Activated T-helper 2 cell treated with anti-CD3 and anti-CD28 coated beads, Interferon-gamma antibody, Interleukin-2, Interleukin-4, amounts not matched to agents 10 μg/mL and 5 μg/mL and 100 μg/mL, durations not matched to agents 14 hours and 24 hours and 36 hours (primary cell): Measurements from ENCODE around the gene KRT78. TPM values are rescaled to one million over a fixed set of nuclear protein-coding genes. Genes with fewer than 3 reads are reported as not detected.
"Not testable (repeated sequence)": the region's sequence is repeated elsewhere in the genome, so short reads cannot be mapped to it uniquely, and the experiment has no call there.

Experiments
- DNase-seq: peaks from one replicate; pipeline ENCODE4 v3.0.0; 2021; ENCODE audit warnings: low spot score
- H3K27ac Mint-ChIP-seq: one replicate; pipeline ENCODE4 v1.8.0; 2021; ENCODE audit warnings: mixed read lengths
- H3K27me3 Mint-ChIP-seq: one replicate; pipeline ENCODE4 v1.8.0; 2021; ENCODE audit warnings: low read depth, mixed read lengths
- H3K36me3 Mint-ChIP-seq: one replicate; pipeline ENCODE4 v1.8.0; 2021; ENCODE audit warnings: low read depth, mixed read lengths
- H3K4me1 Mint-ChIP-seq: one replicate; pipeline ENCODE4 v1.8.0; 2021; ENCODE audit warnings: low read depth, mixed read lengths
- H3K4me3 Mint-ChIP-seq: one replicate; pipeline ENCODE4 v1.8.0; 2021; ENCODE audit warnings: low read depth, mild to moderate bottlenecking, moderate library complexity, mixed read lengths
- H3K9me3 Mint-ChIP-seq: one replicate; pipeline ENCODE4 v1.8.0; 2021; ENCODE audit warnings: mixed read lengths
- intact Hi-C: fragments of 100-400 bp; cut with micrococcal nuclease; formaldehyde crosslinking; loops from one replicate; pipeline ENCODE4 v1.15.1; 2023
- total RNA-seq: library from RNA; stranded (reverse); gene quantifications from 2 replicates; pipeline ENCODE4 v1.2.3, GENCODE V29; 2022

The KRT78 gene
- not detected in 2 replicates for total RNA-seq

GRCh38 chr12:52848661-52849255 lies at the start of gene KRT78:
Gene KRT78 (minus strand): TSS chr12:52848994. CDS start chr12:52848930, 64 bp downstream.
- Mint-ChIP-seq H3K36me3 (no peaks in the 10 kb centered on the region), H3K27me3 (peaks cover 18% of the 10 kb centered on the region), H3K9me3 (no peaks in the 10 kb centered on the region), H3K4me3 (no peak within 1 kb of the TSS), H3K27ac (no peak within 1 kb of the TSS), H3K4me1 (no peaks in the 10 kb centered on the region)
- no peak for DNase-seq
- intact Hi-C loops, result no loop called here

DNA sequence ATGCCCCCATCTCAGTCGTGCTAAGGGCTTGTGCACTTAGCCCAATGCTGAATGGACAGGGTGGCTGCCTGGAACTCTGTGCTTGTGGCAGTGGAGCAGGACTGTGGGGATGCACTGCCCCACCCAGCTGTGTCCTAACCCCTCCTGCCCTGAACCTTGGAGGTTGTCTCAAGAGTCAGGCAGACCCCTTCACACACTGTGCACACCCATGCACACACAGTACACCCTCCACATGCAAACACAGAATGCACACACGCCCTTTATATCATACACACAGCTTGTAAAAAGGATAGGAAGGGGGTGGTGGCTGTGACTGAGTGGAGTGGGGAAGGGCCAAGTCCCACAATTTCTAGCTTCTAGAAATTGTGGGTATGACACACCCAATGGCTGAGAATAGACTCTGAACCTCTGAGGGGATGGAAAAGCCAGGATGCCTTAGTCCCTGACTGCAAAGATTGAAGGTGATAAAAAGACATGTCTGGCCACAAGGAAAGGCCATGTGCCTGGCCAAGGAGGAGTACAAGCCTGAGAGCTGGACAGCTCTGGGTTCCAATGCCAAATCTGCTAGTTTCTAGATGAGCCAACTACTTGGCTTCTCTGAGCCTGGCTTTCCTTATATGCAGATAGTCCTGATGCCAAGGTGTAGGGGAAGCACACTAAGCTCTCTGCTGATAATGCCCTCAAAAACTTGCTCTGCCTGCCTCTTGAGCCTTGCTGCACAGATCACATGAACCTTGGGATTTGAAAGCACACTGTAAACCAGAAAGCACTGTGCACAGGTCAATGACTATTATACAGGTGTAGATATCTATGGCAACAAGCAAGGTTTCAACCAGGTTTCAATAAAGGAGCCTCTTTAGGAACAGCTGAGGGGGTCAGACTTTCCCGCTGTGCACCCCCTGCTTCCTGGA lies 47.7 kb upstream of the KRT78 start:
- no peaks in the 10 kb centered on the region for H3K9me3 Mint-ChIP-seq
- intact Hi-C loops, result no loop called here

GRCh38 chr12:52895726-52896189 lies 47.0 kb upstream of the KRT78 start:
- Mint-ChIP-seq H3K27ac (no peak overlapping the region), H3K27me3 (peaks cover under 1% of the 10 kb centered on the region), H3K4me1 (no peaks in the 10 kb centered on the region), H3K9me3 (no peaks in the 10 kb centered on the region), H3K36me3 (no peaks in the 10 kb centered on the region), H3K4me3 (no peak overlapping the region)
- intact Hi-C loops, result no loop called here
- DNase-seq, result no peak

More for the DNA sequence above, 47.7 kb upstream of the KRT78 start:
- Mint-ChIP-seq H3K36me3 (no peaks in the 10 kb centered on the region), H3K4me3 (no peak overlapping the region), H3K4me1 (no peaks in the 10 kb centered on the region), H3K27me3 (peaks cover 3% of the 10 kb centered on the region), H3K27ac (no peak overlapping the region)
- DNase-seq, result no peak

DNA sequence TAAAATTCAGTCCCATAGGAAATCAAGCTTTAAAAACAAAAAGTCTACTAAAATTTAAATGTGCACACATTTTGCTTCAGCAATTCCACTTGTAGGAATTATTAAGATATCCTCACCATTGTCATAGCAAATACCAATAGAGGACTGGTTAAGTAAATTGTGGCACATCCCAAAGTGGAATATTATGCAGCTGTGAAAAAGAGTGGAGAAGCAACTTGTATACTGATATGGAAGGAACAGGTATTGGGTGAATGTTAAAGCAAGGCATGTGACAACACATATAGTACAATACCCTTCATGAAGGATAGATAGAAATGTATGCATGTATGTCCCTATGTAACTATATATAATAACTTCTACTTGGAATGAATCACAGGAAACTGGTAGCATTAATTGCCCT lies 44.2 kb upstream of the KRT78 start:
- Mint-ChIP-seq H3K9me3 (no peaks in the 10 kb centered on the region), H3K27ac (no peak overlapping the region), H3K4me3 (no peak overlapping the region), H3K27me3 (no peaks in the 10 kb centered on the region), H3K4me1 (no peaks in the 10 kb centered on the region), H3K36me3 (no peaks in the 10 kb centered on the region)
- intact Hi-C loops, result no loop called here
- DNase-seq, result no peak

- intact Hi-C loops, result no loop called here
- Mint-ChIP-seq H3K27me3 (no peaks in the 10 kb centered on the region), H3K27ac (no peak overlapping the region), H3K36me3 (no peaks in the 10 kb centered on the region), H3K4me1 (no peaks in the 10 kb centered on the region), H3K9me3 (no peaks in the 10 kb centered on the region), H3K4me3 (no peak overlapping the region)
- DNase-seq, result no peak
Observed at GRCh38 chr12:52892207-52892852, 43.5 kb upstream of the KRT78 start.

GRCh38 chr12:52891044-52891443 lies 42.2 kb upstream of the KRT78 start:
- DNase-seq, result no peak
- intact Hi-C loops, result no loop called here
- Mint-ChIP-seq H3K4me1 (no peaks in the 10 kb centered on the region), H3K4me3 (no peak overlapping the region), H3K27ac (no peak overlapping the region), H3K36me3 (no peaks in the 10 kb centered on the region), H3K27me3 (no peaks in the 10 kb centered on the region), H3K9me3 (no peaks in the 10 kb centered on the region)

DNA sequence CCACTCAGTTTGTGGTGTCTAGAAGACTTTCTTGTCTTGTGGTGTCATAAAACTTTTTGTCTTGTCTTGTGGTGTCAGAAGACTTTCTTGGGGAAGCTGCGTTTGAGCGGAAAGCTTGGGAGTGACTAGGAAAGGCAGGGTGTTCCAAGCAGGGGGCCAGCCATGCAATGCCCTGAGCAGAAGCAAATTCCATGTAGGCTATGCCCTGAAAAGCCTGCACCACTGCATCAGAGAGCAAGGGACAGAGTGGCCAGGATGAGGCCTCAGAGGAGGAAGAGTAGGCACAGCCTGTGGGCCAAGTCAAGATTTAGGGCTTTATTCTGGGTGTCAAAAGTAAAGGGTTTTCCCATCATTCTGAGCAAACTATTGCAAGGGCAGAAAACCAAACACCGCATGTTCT lies 41.6 kb upstream of the KRT78 start:
- H3K27me3 Mint-ChIP-seq, result no peaks in the 10 kb centered on the region
- H3K9me3 Mint-ChIP-seq, result no peaks in the 10 kb centered on the region
- intact Hi-C loops, result no loop called here
- H3K4me1 Mint-ChIP-seq, result no peaks in the 10 kb centered on the region
- no peaks in the 10 kb centered on the region for H3K36me3 Mint-ChIP-seq
- DNase-seq, result no peak
- no peak overlapping the region for H3K4me3 Mint-ChIP-seq
- no peak overlapping the region for H3K27ac Mint-ChIP-seq

DNA sequence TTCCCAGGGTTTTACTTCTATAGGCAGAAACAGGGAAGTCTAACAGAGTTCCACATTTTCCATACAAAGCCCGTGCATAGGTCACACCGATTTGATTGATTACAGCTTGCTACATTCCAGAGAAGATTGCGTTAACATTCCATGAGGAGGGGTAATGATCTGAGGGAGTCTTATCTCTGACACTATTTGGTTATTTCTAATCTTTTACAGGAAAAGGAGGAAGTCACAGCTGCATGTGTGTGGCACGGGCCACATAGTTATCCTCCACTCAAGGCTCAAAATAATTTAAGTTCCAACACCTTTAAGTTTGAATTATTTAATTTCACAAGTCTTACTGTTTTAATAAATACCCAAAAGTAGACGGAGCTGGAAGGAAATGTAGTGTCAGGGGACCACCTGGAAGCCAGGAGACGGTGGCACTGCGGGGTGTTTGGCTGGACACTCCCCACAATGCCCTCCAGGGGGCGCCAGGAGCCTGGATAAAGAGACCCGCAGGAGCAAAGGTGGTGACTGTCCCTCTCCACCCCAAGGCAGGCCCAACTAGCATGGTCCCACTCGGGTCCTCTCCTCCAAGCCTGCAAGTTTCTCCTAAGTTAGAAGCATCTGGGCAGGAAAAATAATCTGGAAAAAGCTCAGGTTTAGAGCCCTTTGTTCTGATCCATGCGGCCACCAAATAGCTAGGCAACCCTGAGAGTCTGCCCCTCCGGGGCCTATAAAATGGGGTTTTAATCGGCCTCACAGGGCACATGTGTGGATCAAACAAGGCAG lies 35.9 kb upstream of the KRT78 start:
- peaks cover 8% of the 10 kb centered on the region for H3K27me3 Mint-ChIP-seq
- H3K36me3 Mint-ChIP-seq, result no peaks in the 10 kb centered on the region
- H3K9me3 Mint-ChIP-seq, result no peaks in the 10 kb centered on the region
- no peak overlapping the region for H3K4me3 Mint-ChIP-seq
- H3K4me1 Mint-ChIP-seq, result peaks cover 6% of the 10 kb centered on the region
- DNase-seq, result peak; percentile 62
- intact Hi-C loops, result loop anchor here (1.0 kb wide), 1 partner anchor 97 kb away; no protein-coding TSS in a partner anchor
- no peak overlapping the region for H3K27ac Mint-ChIP-seq

DNA sequence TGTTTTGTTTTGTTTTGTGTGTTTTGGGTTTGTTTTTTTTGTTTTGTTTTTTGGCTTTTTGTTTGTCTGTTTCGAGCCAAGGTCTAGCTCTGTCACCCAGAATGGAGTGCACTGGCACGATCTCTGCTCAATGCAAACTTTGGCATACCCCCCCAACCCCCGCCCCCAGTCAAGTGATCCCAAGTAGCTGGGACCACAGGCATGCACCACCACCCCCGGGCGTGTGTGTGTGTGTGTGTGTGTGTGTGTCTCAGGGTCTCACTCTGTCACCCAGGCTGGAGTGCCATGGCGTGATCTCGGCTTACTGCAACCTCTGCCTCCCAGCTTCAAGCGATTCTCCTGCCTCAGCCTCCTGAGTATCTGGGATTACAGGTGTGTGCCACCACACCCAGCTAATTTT lies 31.7 kb upstream of the KRT78 start:
- H3K36me3 Mint-ChIP-seq, H3K9me3 Mint-ChIP-seq, H3K4me3 Mint-ChIP-seq, H3K27ac Mint-ChIP-seq, H3K27me3 Mint-ChIP-seq, H3K4me1 Mint-ChIP-seq, intact Hi-C loops, DNase-seq: not testable (repeated sequence)

- Mint-ChIP-seq H3K27ac (no peak overlapping the region), H3K9me3 (no peaks in the 10 kb centered on the region), H3K4me1 (peaks cover 7% of the 10 kb centered on the region), H3K36me3 (no peaks in the 10 kb centered on the region), H3K27me3 (peaks cover 8% of the 10 kb centered on the region), H3K4me3 (peak overlapping the region; percentile 65)
- intact Hi-C loops, result loop anchor here (1.0 to 2.0 kb wide), 3 partner anchors 296 to 723 kb away; no protein-coding TSS in a partner anchor
- DNase-seq, result peak; percentile 72
Observed at GRCh38 chr12:52879394-52880351, 30.9 kb upstream of the KRT78 start.

DNA sequence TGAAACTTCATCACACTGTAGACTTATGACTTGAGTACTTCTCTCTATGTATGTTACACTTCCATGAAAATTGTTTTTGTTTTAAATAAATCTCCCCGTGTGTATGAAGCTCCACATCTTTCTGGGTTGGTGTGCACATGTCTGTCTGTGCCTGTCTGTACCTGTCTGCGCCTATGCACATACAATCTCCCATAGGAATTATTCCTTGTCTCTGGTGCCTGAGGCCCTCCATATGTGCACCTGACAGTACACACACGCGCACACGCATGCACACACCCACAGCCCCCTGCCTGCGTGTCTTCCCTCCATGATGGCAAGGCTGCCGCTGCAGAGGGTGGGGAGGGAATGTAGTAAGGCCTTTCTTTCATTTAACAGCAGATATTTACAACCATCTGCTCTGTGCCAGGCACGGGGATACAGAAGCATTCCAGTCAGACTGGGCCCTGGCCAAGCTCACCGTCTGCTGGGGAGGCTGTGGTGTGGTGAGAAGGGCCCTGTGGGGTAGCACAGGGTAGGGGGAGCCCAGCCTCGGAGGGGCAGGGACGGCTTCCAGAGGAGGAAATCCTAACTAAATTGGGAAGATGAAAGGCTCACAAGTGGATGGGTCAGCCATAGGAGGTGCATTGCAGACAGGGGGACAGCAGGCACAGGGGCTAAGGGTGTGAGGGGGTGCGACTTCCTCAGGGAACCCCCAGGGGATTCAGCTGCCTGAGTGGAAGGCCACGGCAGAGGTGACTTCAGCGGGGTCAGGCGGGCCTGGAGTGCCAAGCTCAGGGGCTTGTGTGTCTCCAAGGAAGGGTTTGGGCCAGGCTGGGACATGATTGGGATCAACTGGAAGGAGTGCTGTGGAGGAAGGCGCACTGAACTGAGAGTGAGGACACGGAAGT lies 30.0 kb upstream of the KRT78 start:
- H3K4me3 Mint-ChIP-seq, result no peak overlapping the region
- intact Hi-C loops, result loop anchor here (1.0 to 2.0 kb wide), 3 partner anchors 295 to 722 kb away; no protein-coding TSS in a partner anchor
- peaks cover 12% of the 10 kb centered on the region for H3K4me1 Mint-ChIP-seq
- DNase-seq, result no peak
- H3K27me3 Mint-ChIP-seq, result peaks cover 8% of the 10 kb centered on the region
- no peaks in the 10 kb centered on the region for H3K36me3 Mint-ChIP-seq
- no peaks in the 10 kb centered on the region for H3K9me3 Mint-ChIP-seq
- H3K27ac Mint-ChIP-seq, result no peak overlapping the region
